H1 (cell line): ENCODE results near the gene ABI1. TPM values are rescaled to one million over a fixed set of nuclear protein-coding genes. Genes with fewer than 3 reads are reported as not detected.

Experiments
- CEBPB ChIP-seq: IDR thresholded peaks from 2 replicates; pipeline ENCODE4 v1.6.1; 2012; ENCODE audit warnings: low read depth, low read length
- MAFK ChIP-seq: IDR thresholded peaks from 2 replicates; pipeline ENCODE4 v1.6.1; 2012; ENCODE audit warnings: low read depth, mild to moderate bottlenecking, improper control_type of control experiment, low read length
- TCF12 ChIP-seq: IDR thresholded peaks from 2 replicates; pipeline ENCODE4 v1.6.1; 2011; ENCODE audit warnings: low read depth, mild to moderate bottlenecking, low read length
- polyA plus RNA-seq, 7 experiments: library from polyadenylated mRNA; depleted of rRNA in 3 of 7; stranded (reverse) in 5 of 7; unstranded in 2 of 7; fragments of >200 nt in 5 of 7; fragments of 200-250 nt in 2 of 7; gene quantifications; 1 replicate in 5 of 7; 2 replicates in 1 of 7; 4 replicates in 1 of 7; pipeline versions ENCODE4 v1.2.1 to v1.2.3, GENCODE V29; 2011 to 2013; ENCODE audit warnings: missing spikeins in 2 of 7, mixed read lengths in 2 of 7
- total RNA-seq: library from RNA; stranded (reverse); fragmentation: NEBNext Ultra II Directional; extraction: Animal tissue kit (Norgen Biotek cat#: 25700); gene quantifications from 2 replicates; pipeline ENCODE4 v1.2.1, GENCODE V29; 2021

The ABI1 gene
- total and polyA plus RNA-seq, 2 of the 8 experiments (the other 6 are each of a cell fraction or from before 2014, with no cell fraction given), result 35.4 to 37.0 TPM

DNA sequence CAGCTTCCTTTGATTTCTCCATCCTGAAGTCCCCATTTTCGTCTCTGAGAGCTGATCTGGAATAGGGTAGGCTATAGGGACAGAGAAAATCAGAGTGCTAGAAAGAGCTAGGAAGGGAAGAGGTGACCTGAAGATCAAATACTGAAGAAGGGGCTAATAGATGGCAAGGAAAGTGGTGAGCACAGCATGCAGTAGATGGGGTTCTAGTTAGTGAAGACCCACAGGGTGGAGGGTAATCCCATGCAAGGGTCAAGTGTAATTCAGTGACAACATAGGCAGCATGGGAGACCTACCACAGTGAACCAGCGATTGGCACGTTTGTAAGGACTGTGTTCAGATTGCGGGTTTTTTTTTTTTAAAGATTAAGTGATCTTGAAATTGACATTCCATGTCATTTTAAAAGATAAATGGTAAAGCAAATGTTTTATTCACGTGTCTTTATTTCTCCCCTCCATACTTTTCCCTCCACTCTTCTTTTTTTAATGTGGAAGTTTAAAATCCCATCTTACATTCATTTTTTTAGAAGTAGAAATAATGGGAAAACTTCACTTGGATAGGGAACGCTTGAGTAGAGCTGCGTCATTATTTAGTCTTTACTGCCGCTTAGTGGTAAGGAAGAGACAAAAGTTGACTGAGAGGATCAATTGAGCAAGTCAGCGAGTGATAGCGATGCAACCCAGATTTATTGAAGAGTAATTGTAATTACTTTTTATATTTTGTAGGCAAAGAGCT lies 21.0 kb upstream of the ABI1 start (continued):
- no peak for TF ChIP-seq TCF12
- TF ChIP-seq CEBPB, result peak; percentile 28; the same call in 1 of the 2 replicates
- TF ChIP-seq MAFK, result peak; percentile 14; the same call in 1 of the 2 replicates
